ENCODE results near the gene NBPF12.
A peak's percentile ranks its signal among the peaks of the same experiment; 100 is the strongest.
"Not testable (repeated sequence)": the region's sequence is repeated elsewhere in the genome, so short reads cannot be mapped to it uniquely, and the experiment has no call there.

Gene NBPF12

DNA sequence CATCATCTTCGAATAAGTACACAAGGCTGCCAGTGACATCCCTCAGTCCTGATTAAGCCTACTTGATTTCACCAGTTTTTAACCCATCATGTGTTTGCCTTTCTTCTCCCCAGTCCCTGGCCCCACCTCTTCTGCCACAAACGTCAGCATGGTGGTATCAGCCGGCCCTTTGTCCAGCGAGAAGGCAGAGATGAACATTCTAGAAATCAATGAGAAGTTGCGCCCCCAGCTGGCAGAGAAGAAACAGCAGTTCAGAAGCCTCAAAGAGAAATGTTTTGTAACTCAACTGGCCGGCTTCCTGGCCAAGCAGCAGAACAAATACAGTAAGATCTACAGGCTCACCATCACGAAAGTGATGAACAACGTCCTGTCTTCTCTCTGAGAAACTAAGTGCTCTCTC, 28.2 kb downstream of the NBPF12 start:
- H3K4me3 ChIP-seq (ENCODE audit: low read depth, low read length); DNase-seq (ENCODE audit: low read depth): not testable (repeated sequence)
- TF ChIP-seq, protein P1, sequence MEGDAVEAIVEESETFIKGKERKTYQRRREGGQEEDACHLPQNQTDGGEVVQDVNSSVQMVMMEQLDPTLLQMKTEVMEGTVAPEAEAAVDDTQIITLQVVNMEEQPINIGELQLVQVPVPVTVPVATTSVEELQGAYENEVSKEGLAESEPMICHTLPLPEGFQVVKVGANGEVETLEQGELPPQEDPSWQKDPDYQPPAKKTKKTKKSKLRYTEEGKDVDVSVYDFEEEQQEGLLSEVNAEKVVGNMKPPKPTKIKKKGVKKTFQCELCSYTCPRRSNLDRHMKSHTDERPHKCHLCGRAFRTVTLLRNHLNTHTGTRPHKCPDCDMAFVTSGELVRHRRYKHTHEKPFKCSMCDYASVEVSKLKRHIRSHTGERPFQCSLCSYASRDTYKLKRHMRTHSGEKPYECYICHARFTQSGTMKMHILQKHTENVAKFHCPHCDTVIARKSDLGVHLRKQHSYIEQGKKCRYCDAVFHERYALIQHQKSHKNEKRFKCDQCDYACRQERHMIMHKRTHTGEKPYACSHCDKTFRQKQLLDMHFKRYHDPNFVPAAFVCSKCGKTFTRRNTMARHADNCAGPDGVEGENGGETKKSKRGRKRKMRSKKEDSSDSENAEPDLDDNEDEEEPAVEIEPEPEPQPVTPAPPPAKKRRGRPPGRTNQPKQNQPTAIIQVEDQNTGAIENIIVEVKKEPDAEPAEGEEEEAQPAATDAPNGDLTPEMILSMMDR (IDR thresholded peaks at IDR 0.05; ENCODE audit: low read depth, low read length, missing control alignments), result peak; percentile 36

- not testable (repeated sequence) for H3K4me3 ChIP-seq (ENCODE audit: low read depth, low read length); DNase-seq (ENCODE audit: low read depth)
Measured at GRCh38 chr1:146970656-146971055, 32.5 kb downstream of the NBPF12 start.

DNA sequence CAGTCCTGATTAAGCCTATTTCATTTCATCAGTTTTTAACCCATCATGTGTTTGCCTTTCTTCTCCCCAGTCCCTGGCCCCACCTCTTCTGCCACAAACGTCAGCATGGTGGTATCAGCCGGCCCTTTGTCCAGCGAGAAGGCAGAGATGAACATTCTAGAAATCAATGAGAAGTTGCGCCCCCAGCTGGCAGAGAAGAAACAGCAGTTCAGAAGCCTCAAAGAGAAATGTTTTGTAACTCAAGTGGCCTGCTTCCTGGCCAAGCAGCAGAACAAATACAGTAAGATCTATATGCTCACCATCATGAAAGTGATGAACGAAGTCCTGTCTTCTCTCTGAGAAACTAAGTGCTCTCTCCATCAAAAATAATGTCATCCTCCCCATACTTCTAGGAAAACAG, 34.6 kb downstream of the NBPF12 start:
- H3K4me3 ChIP-seq (ENCODE audit: low read depth, low read length); DNase-seq (ENCODE audit: low read depth): not testable (repeated sequence)

- H3K4me3 ChIP-seq (ENCODE audit: low read depth, low read length); DNase-seq (ENCODE audit: low read depth): not testable (repeated sequence)
Measured at GRCh38 chr1:146985855-146986254, 47.7 kb downstream of the NBPF12 start.

- DNase-seq (ENCODE audit: low read depth); H3K4me3 ChIP-seq (ENCODE audit: low read depth, low read length): not testable (repeated sequence)
Measured at GRCh38 chr1:146986450-146986849, 48.3 kb downstream of the NBPF12 start.

DNA sequence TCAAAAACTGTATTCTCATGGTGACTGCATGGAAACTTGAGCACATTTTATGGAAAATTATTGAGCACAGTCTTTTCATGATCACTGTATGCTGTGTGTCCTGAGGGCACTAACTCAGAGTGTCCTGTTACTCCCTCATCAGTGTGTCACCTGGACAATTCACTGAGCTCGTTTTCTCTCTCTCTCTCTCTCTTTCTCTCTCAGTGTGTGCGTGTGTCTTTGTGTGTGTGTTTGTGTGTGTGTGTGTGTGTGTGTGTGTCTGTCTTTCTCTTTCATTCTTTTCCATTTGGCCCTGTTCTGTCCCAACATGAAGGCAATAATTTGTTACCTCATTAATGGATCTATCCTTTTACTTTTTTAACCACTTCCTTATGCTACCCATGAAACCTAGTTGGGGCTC, 49.4 kb downstream of the NBPF12 start:
- DNase-seq (ENCODE audit: low read depth); H3K4me3 ChIP-seq (ENCODE audit: low read depth, low read length): not testable (repeated sequence)

GRCh38 chr1:146989455-146989854, 51.3 kb downstream of the NBPF12 start:
- H3K4me3 ChIP-seq (ENCODE audit: low read depth, low read length); DNase-seq (ENCODE audit: low read depth): not testable (repeated sequence)

DNA sequence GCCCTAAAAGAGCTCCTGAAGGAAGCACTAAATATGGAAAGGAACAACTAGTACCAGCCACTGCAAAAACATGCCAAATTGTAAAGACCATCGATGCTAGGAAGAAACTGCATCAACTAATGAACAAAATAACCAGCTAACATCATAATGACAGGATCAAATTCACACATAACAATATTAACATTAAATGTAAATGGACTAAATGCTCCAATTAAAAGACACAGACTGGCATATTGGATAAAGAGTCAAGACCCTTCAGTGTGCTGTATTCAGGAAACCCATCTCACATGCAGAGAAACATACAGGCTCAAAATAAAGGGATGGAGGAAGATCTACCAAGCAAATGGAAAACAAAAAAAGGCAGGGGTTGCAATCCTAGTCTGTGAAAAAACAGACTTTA, 70.4 kb downstream of the NBPF12 start:
- not testable (repeated sequence) for H3K4me3 ChIP-seq (ENCODE audit: low read depth, low read length)

DNA sequence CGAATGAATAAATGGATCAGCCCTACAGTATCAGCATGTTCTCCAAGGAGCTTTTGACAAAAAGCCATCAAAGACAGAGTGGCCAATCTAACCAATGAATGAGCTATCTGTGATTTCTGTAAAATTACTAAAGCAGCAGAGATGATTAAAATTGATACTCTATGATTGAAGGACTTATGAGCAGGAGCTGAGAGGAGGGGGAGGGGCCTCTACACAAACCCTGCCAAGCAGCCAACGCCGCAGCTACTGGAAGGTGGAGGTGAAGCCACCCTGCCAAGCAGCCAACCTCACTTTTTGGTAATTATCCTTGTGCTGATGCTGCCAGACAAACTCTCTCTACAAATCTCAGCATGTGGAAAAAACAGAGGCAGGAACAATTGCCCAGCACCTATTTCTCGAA, 88.9 kb downstream of the NBPF12 start:
- not testable (repeated sequence) for H3K4me3 ChIP-seq (ENCODE audit: low read depth, low read length); DNase-seq (ENCODE audit: low read depth)

More for the DNA sequence above, 70.4 kb downstream of the NBPF12 start:
- not testable (repeated sequence) for DNase-seq (ENCODE audit: low read depth)

DNA sequence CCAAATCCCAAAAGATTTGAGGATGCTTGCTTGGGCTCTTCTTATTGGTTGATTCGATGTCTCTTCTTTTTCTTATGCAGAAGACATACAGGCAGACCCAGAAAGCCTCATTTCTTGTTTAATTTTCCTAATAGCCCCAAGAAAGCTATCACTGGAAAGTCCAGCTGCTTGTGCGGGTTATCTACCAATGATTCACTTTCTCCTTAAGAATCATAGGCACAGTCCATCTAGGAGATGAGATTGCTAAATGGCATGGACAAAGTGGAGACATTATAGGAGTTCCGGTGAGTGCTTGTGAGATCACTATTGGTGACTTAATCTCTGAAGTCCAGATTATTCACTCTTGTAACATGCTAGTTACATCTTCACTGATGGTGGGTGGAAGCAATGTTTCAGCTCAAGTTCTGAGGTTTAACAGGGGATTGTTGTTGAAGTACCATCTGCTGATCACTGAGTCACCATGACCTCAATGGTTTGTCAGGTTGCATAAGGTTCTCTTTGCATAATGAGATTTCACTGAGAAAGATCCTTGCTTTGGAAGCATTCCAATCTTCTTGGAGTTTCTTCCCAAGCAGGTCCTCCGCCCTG, 92.0 kb downstream of the NBPF12 start:
- not testable (repeated sequence) for H3K4me3 ChIP-seq (ENCODE audit: low read depth, low read length); DNase-seq (ENCODE audit: low read depth)

GRCh38 chr1:147039916-147040315, 101.8 kb downstream of the NBPF12 start:
- H3K4me3 ChIP-seq (ENCODE audit: low read depth, low read length), result no peak overlapping the region
- DNase-seq (ENCODE audit: low read depth), result no peak
- TF ChIP-seq, protein P1 (IDR thresholded peaks at IDR 0.05; ENCODE audit: low read depth, low read length, missing control alignments), result no peak

DNA sequence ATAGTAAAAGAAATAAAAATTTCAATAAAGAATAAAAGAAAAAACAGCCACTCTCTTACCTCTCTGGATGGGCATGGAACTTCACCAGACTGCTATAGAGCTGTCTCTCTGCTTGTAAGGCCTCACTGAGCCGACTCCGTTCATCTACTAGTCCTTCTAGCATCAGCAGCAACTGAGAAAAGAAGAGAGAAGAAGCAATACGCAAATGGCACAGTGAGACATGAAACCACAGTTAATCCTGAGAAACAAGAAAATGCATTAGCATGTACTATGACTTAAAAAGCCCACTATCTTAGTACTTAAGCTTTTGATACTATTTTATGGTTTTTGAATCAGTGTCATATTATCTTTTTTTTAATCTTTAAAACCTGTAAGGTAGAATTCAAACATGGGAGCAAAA, 104.8 kb downstream of the NBPF12 start:
- H3K4me3 ChIP-seq (ENCODE audit: low read depth, low read length); DNase-seq (ENCODE audit: low read depth): not testable (repeated sequence)

DNA sequence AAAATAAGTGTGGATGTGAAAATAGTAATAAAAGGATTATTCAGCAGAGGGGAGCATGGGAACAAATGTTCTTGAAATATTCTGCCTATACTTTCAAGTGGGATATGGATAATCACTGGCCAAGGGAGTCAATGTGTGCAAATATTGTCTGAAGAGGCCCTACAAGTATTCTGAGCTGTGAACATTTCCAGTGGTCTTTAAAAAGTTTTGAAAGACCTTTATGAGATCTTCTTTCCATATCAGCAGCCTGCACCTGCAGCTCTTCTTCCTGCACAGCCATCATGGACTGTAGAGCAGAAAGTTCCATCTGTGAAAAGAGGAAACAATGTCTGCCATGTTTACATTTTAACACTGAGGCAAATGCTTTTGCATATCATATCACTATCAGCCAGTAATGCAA, 106.4 kb downstream of the NBPF12 start:
- not testable (repeated sequence) for DNase-seq (ENCODE audit: low read depth); H3K4me3 ChIP-seq (ENCODE audit: low read depth, low read length)

All from GM12864 (cell line).